H9 (cell line): Measurements from ENCODE around the gene MAPT. TPM values are rescaled to one million over a fixed set of nuclear protein-coding genes. Genes with fewer than 3 reads are reported as not detected.

Experiments used
- DNase-seq: peaks from one replicate; pipeline ENCODE4 v3.0.0-alpha.2; 2017
- H2AFZ ChIP-seq: one replicate; pipeline ENCODE4 v1.6.1; 2013; ENCODE audit warnings: mild to moderate bottlenecking, low read length, control low read depth, moderate library complexity
- H2AK5ac ChIP-seq: 2 replicates; pipeline ENCODE4 v1.6.1; 2013; ENCODE audit warnings: low read length, control low read depth, mixed read lengths; ENCODE audit not compliant: insufficient read length
- H2BK120ac ChIP-seq: one replicate; pipeline ENCODE4 v1.6.1; 2013; ENCODE audit warnings: low read depth, mild to moderate bottlenecking, low read length, control low read depth, inconsistent platforms; ENCODE audit not compliant: poor library complexity, severe bottlenecking
- H2BK12ac ChIP-seq: 2 replicates; pipeline ENCODE4 v1.6.1; 2013; ENCODE audit warnings: low read length, control low read depth, mixed read lengths, low read depth; ENCODE audit not compliant: insufficient read length
- H2BK15ac ChIP-seq: 2 replicates; pipeline ENCODE4 v1.6.1; 2013; ENCODE audit warnings: low read depth, low read length, control low read depth
- H2BK20ac ChIP-seq: one replicate; pipeline ENCODE4 v1.6.1; 2013; ENCODE audit warnings: low read depth, mild to moderate bottlenecking, low read length, control low read depth, inconsistent platforms; ENCODE audit not compliant: poor library complexity, severe bottlenecking
- H2BK5ac ChIP-seq: 2 replicates; pipeline ENCODE4 v1.6.1; 2013; ENCODE audit warnings: low read length, control low read depth, mixed read lengths; ENCODE audit not compliant: insufficient read length
- H3K14ac ChIP-seq: 2 replicates; pipeline ENCODE4 v1.6.1; 2013; ENCODE audit warnings: low read length, control low read depth; ENCODE audit not compliant: insufficient read depth
- H3K18ac ChIP-seq: 2 replicates; pipeline ENCODE4 v1.6.1; 2013; ENCODE audit warnings: low read depth, mild to moderate bottlenecking, mixed read lengths, low read length, control low read depth; ENCODE audit not compliant: insufficient read length
- H3K23ac ChIP-seq: 2 replicates; pipeline ENCODE4 v1.6.1; 2013; ENCODE audit warnings: low read length, control low read depth, mixed read lengths, low read depth; ENCODE audit not compliant: insufficient read length
- H3K23me2 ChIP-seq: 2 replicates; pipeline ENCODE4 v1.6.1; 2013; ENCODE audit warnings: low read depth, mild to moderate bottlenecking, mixed read lengths, low read length, control low read depth; ENCODE audit not compliant: insufficient read length, poor library complexity, severe bottlenecking
- H3K27ac ChIP-seq: 2 replicates; pipeline ENCODE4 v1.5.1; 2013; ENCODE audit warnings: low read length, control low read depth, mixed read lengths, low read depth; ENCODE audit not compliant: insufficient read length
- H3K27me3 ChIP-seq: 2 replicates; pipeline ENCODE4 v1.6.1; 2013; ENCODE audit warnings: low read length, control low read depth, inconsistent platforms; ENCODE audit not compliant: insufficient read depth
- H3K4ac ChIP-seq: 2 replicates; pipeline ENCODE4 v1.6.1; 2013; ENCODE audit warnings: low read depth, mild to moderate bottlenecking, control low read depth, inconsistent platforms, low read length, moderate library complexity
- H3K4me1 ChIP-seq: 2 replicates; pipeline ENCODE4 v1.6.1; 2013; ENCODE audit warnings: low read length, control low read depth, inconsistent platforms; ENCODE audit not compliant: insufficient read depth
- H3K4me2 ChIP-seq: 2 replicates; pipeline ENCODE4 v1.6.1; 2013; ENCODE audit warnings: low read length, control low read depth, mixed read lengths; ENCODE audit not compliant: insufficient read length, insufficient read depth
- H3K56ac ChIP-seq: 2 replicates; pipeline ENCODE4 v1.6.1; 2013; ENCODE audit warnings: low read depth, mild to moderate bottlenecking, mixed read lengths, low read length, control low read depth; ENCODE audit not compliant: insufficient read length
- H3K79me1 ChIP-seq: 2 replicates; pipeline ENCODE4 v1.6.1; 2013; ENCODE audit warnings: low read depth, mild to moderate bottlenecking, moderate library complexity, low read length, control low read depth, inconsistent platforms; ENCODE audit not compliant: insufficient read depth, poor library complexity, severe bottlenecking
- H3K79me2 ChIP-seq: 2 replicates; pipeline ENCODE4 v1.6.1; 2013; ENCODE audit warnings: low read length, control low read depth, inconsistent platforms; ENCODE audit not compliant: insufficient read depth
- H3K9ac ChIP-seq: 2 replicates; pipeline ENCODE4 v1.6.1; 2013; ENCODE audit warnings: low read length, control low read depth, mixed read lengths; ENCODE audit not compliant: insufficient read length; ENCODE audit errors: extremely low read depth
- H3K9me3 ChIP-seq: one replicate; pipeline ENCODE4 v1.6.1; 2013; ENCODE audit warnings: low read depth, low read length, inconsistent platforms; ENCODE audit not compliant: control insufficient read depth
- H3T11ph ChIP-seq: one replicate; pipeline ENCODE4 v1.6.1; 2013; ENCODE audit warnings: mild to moderate bottlenecking, low read length, control low read depth, inconsistent platforms
- H4K20me1 ChIP-seq: one replicate; pipeline ENCODE4 v1.6.1; 2013; ENCODE audit not compliant: control insufficient read depth, insufficient read length, insufficient read depth
- H4K5ac ChIP-seq: 2 replicates; pipeline ENCODE4 v1.6.1; 2013; ENCODE audit warnings: low read depth, mild to moderate bottlenecking, mixed read lengths, low read length, control low read depth; ENCODE audit not compliant: insufficient read length
- H4K8ac ChIP-seq: replicated peaks from 2 replicates; pipeline ENCODE4 v1.6.1; 2013; ENCODE audit warnings: low read length, control low read depth, mixed read lengths, low read depth; ENCODE audit not compliant: insufficient read length
- H4K91ac ChIP-seq: 2 replicates; pipeline ENCODE4 v1.6.1; 2013; ENCODE audit warnings: low read depth, mild to moderate bottlenecking, moderate library complexity, mixed read lengths, low read length, control low read depth; ENCODE audit not compliant: insufficient read length
- H3K27ac Mint-ChIP-seq, 3 experiments: 2 replicates in 2 of 3; 3 replicates in 1 of 3; pipeline ENCODE4 v1.8.0; 2020 to 2021; ENCODE audit warnings: mixed read lengths in 3 of 3, mild to moderate bottlenecking in 1 of 3, moderate library complexity in 1 of 3
- H3K27me3 Mint-ChIP-seq: 2 replicates; pipeline ENCODE4 v1.8.0; 2021; ENCODE audit warnings: low read depth, mild to moderate bottlenecking, moderate library complexity, mixed read lengths
- H3K36me3 Mint-ChIP-seq, 3 experiments: 2 replicates in 2 of 3; 3 replicates in 1 of 3; pipeline ENCODE4 v1.8.0; 2020 to 2021; ENCODE audit warnings: low read depth in 3 of 3, mixed read lengths in 3 of 3; ENCODE audit not compliant: insufficient read depth in 1 of 3
- H3K4me1 Mint-ChIP-seq, 2 experiments: 2 replicates each; pipeline ENCODE4 v1.8.0; 2020; ENCODE audit warnings: mixed read lengths in 2 of 2
- H3K4me3 Mint-ChIP-seq, 2 experiments: 2 replicates in 1 of 2; 3 replicates in 1 of 2; pipeline ENCODE4 v1.8.0; 2020 to 2021; ENCODE audit warnings: mild to moderate bottlenecking in 2 of 2, mixed read lengths in 2 of 2, moderate library complexity in 1 of 2
- H3K9me3 Mint-ChIP-seq, 2 experiments: 2 replicates in 1 of 2; 3 replicates in 1 of 2; pipeline ENCODE4 v1.8.0; 2020; ENCODE audit warnings: mild to moderate bottlenecking in 2 of 2, mixed read lengths in 2 of 2, moderate library complexity in 1 of 2
- CTCF ChIP-seq: fragments of 200-600 bp; sonication (generic); conservative IDR thresholded peaks from 3 replicates; pipeline ENCODE4 v1.8.0; 2021; ENCODE audit warnings: antibody characterized with exemption, mild to moderate bottlenecking
- WGBS: extraction: QIAGEN DNeasy Blood & Tissue Kit; methylation state at CpG from one replicate; pipeline ENCODE4 v1.1.7; 2013; ENCODE audit warnings: missing lambda C conversion rate, low lambda C conversion rate, mixed read lengths; ENCODE audit not compliant: insufficient read length; ENCODE audit errors: extremely low coverage; 5-methylcytosine and 5-hydroxymethylcytosine counted together
- total RNA-seq: library from RNA; stranded (reverse); gene quantifications from 2 replicates; pipeline ENCODE4 v1.2.1, GENCODE V29; 2021

Gene MAPT
- total RNA-seq, 1 experiment from 2014 or later, result 1.6 TPM

- Mint-ChIP-seq H3K36me3 (peaks cover 5 to 11% (median 11%) of the 10 kb centered on the region in 3 experiments; a peak in 6 of 7 replicates), H3K4me3 (no peak overlapping the region), H3K27ac (peak overlapping the region in 1 of 3 experiments; percentile 82; a peak in 3 of 7 replicates), H3K27me3 (no peaks in the 10 kb centered on the region; the same call in 1 of the 2 replicates), H3K4me1 (peaks cover 2 to 6% of the 10 kb centered on the region in 2 experiments; a peak in 1 of 4 replicates), H3K9me3 (peaks cover 0 to 3% of the 10 kb centered on the region in 2 experiments; a peak in 1 of 5 replicates)
- H3K27me3 ChIP-seq, result no peaks in the 10 kb centered on the region
- H3K14ac ChIP-seq, result no peak overlapping the region
- H3K9ac ChIP-seq, result no peak overlapping the region
- no peaks in the 10 kb centered on the region for H3K23me2 ChIP-seq
- no peaks in the 10 kb centered on the region for H3K9me3 ChIP-seq
- no peak overlapping the region for H3K27ac ChIP-seq
- no peak overlapping the region for H3K56ac ChIP-seq
- H2BK5ac ChIP-seq, result no peak overlapping the region
- H2AK5ac ChIP-seq, result no peak overlapping the region
- no peak overlapping the region for H4K5ac ChIP-seq
- no peak overlapping the region for H3K23ac ChIP-seq
- no peak overlapping the region for H3K4ac ChIP-seq
- no peak overlapping the region for H2BK120ac ChIP-seq
- H3K18ac ChIP-seq, result no peak overlapping the region
- no peak overlapping the region for H3T11ph ChIP-seq
- no peaks in the 10 kb centered on the region for H3K79me1 ChIP-seq
- DNase-seq, result no peak
- no CpG with 5 or more reads among the region's 14 CpGs for WGBS
- no peaks in the 10 kb centered on the region for H4K20me1 ChIP-seq
- no peak overlapping the region for H4K91ac ChIP-seq
- H3K4me2 ChIP-seq, result no peak overlapping the region
- no peak for TF ChIP-seq CTCF
- H2BK15ac ChIP-seq, result no peak overlapping the region
- no peak overlapping the region for H4K8ac ChIP-seq
- H2AFZ ChIP-seq, result no peak overlapping the region
- H3K4me1 ChIP-seq, result no peaks in the 10 kb centered on the region
- no peaks in the 10 kb centered on the region for H3K79me2 ChIP-seq
- H2BK20ac ChIP-seq, result no peak overlapping the region
- no peak overlapping the region for H2BK12ac ChIP-seq
Observed at GRCh38 chr17:46020023-46020761, 125.8 kb downstream of the MAPT start.
